GM11168 (cell line): Measurements from ENCODE around the gene RABGAP1L.

Experiments used
- in situ Hi-C: fragments of 300-500 bp; cut with MboI; formaldehyde crosslinking; loops from one replicate; pipeline ENCODE4 v1.12.0; 2022; ENCODE audit warnings: low sequenced_read_pairs; ENCODE audit not compliant: unreplicated experiment

Gene RABGAP1L

GRCh38 chr1:174414203-174414602 lies 254.9 kb downstream of the RABGAP1L start:
- in situ Hi-C loops = no loop called here

GRCh38 chr1:174415506-174415905 lies 256.2 kb downstream of the RABGAP1L start:
- in situ Hi-C loops = no loop called here

GRCh38 chr1:174417921-174418320 lies 258.6 kb downstream of the RABGAP1L start:
- in situ Hi-C loops = no loop called here

GRCh38 chr1:174425121-174425520 lies 265.8 kb downstream of the RABGAP1L start:
- in situ Hi-C loops = no loop called here

- in situ Hi-C loops = no loop called here
Measured at GRCh38 chr1:174426153-174426552, 266.8 kb downstream of the RABGAP1L start.

GRCh38 chr1:174428033-174428432 lies 268.7 kb downstream of the RABGAP1L start:
- in situ Hi-C loops = no loop called here

- in situ Hi-C loops = no loop called here
Measured at GRCh38 chr1:174428739-174429138, 269.4 kb downstream of the RABGAP1L start.

- in situ Hi-C loops = no loop called here
Measured at GRCh38 chr1:174433451-174433850, 274.1 kb downstream of the RABGAP1L start.

- in situ Hi-C loops = no loop called here
Measured at GRCh38 chr1:174445351-174445750, 286.0 kb downstream of the RABGAP1L start.

GRCh38 chr1:174445817-174446216 lies 286.5 kb downstream of the RABGAP1L start:
- in situ Hi-C loops = no loop called here

- in situ Hi-C loops = no loop called here
Measured at GRCh38 chr1:174447866-174448530, 288.7 kb downstream of the RABGAP1L start, which contains the start of gene GPR52. Gene GPR52, plus strand, starts transcription at chr1:174447964. Its CDS starts 148 bp downstream, at chr1:174448112.

GRCh38 chr1:174448531-174448883 lies 289.2 kb downstream of the RABGAP1L start:
- in situ Hi-C loops = no loop called here

GRCh38 chr1:174448974-174449373 lies 289.7 kb downstream of the RABGAP1L start:
- in situ Hi-C loops = no loop called here

GRCh38 chr1:174451408-174451807 lies 292.1 kb downstream of the RABGAP1L start:
- in situ Hi-C loops = no loop called here

GRCh38 chr1:174465855-174466254 lies 306.5 kb downstream of the RABGAP1L start:
- in situ Hi-C loops = no loop called here

- in situ Hi-C loops = no loop called here
Measured at GRCh38 chr1:174466607-174467006, 307.3 kb downstream of the RABGAP1L start.

GRCh38 chr1:174469052-174469451 lies 309.7 kb downstream of the RABGAP1L start:
- in situ Hi-C loops = no loop called here

- in situ Hi-C loops = no loop called here
Measured at GRCh38 chr1:174469687-174470086, 310.4 kb downstream of the RABGAP1L start.

- in situ Hi-C loops = no loop called here
Measured at GRCh38 chr1:174479281-174479680, 320.0 kb downstream of the RABGAP1L start.

- in situ Hi-C loops = no loop called here
Measured at GRCh38 chr1:174480324-174480723, 321.0 kb downstream of the RABGAP1L start.

GRCh38 chr1:174491606-174492005 lies 332.3 kb downstream of the RABGAP1L start:
- in situ Hi-C loops = no loop called here

- in situ Hi-C loops = no loop called here
Measured at GRCh38 chr1:174497478-174497877, 338.2 kb downstream of the RABGAP1L start.
